NCI-H524 treated with DMSO at 0.1 percent for 48 hours (cell line): ENCODE measurements around the gene MVK.

Experiments used
- DNase-seq: peaks from one replicate; lab custom pipeline; 2025; lab: John Stamatoyannopoulos, UW

Gene MVK

DNA sequence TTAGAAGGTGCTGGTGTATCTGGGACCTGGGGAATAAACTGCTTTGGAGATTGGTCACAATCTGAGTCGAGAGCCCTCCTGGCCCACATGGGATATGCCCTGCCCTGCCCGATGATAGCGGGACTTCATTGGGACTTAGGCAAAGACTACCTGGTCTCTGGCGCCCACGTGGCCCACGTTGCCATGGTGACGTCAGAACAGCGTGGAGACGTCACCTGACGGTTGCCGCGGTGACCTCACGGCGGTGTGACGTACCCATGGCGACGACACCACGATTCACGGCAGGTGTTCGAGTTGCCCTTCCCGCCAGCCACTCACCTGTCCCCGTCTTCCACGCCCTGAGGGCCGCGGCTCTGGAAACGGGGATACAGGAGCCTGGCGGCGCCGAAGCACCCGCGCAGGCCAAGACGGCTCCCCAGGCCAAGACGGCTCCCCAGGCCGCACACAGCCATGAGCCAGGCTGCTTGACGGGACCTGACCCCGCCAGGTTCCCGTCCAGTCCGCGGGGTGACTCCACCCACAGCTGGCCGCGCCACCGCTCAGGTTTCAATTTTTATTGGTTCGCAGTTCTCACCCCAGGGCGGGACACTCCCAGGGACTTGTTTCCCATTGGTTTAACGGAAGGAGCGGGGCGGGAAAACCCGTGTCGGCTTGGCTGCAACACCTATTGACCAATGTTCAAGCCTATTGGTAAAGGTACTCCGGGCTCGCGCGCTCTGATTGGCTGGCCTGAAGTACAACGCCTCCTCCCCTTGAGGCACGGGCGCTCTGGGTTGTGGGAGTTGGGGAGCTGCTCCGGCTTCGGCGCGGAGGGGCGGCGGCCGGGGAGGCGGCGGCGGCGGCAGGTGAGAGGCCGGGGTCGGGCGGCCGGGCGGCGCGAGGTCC, at the start of gene MVK, which contains the start of gene MMAB:
Gene MVK (plus strand): TSS at position 766 of the 885 bp plus-strand sequence. CDS start 1,029 bp downstream, outside the sequence.
Gene MMAB (minus strand): TSS at position 476 of the 885 bp plus-strand sequence. CDS start 24 bp downstream, at position 452.
- peak; percentile 93 for DNase-seq

DNA sequence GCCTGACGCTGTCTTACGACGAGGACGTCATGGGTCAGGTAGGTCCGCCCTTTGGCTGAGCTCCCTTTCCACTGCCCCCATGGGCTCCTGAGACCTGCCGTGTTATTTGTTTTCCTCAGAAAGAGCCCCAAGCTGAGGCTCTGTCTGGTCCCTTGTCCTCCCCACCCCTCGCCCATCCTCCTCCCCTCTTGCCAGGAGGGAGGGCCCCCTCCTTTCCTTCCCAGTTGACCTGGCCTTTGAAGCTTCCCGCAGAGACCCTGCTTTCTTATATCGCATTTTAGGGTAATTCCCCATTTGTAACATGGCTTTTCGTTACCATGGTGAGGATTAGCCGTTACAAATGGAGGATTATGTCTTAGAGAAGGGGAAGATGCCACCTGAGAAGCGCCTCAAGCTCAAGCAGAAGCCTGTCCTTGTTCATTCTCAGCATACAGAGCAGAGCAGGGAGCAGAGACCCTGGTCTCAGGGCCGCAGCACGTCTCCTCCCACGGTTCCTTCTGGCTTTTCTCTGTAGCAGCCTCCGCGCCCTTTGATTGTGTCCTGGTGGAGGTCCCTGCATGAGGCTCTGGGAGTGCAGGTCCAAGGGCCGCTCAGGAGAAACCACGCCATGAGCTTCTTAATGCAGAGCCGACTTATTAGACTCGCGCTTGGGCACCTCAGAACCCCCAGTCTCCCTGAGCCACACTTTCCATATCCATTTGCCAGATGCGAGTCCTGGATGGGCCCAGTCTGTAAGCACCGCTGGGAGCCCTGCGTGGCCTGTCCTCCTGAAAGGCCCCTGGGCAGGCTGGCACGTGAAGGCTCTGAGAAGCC, 48.9 kb upstream of the MVK start:
- no peak for DNase-seq

DNA sequence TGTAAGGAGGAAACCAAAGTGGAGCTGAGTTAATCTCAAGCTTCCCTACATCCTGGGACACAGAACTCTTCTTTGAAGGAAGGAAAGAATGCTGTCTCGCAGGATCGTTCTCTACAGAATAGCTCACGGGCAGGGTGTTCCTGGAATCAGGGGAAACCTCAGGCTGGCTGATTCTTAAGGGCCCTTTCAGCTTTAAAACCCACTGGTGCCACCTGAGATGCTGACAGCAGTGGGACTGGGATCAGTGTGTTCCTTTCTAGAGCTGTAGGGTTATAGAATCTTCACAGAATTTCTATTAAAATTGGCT, 48.4 kb upstream of the MVK start:
- DNase-seq = no peak

DNA sequence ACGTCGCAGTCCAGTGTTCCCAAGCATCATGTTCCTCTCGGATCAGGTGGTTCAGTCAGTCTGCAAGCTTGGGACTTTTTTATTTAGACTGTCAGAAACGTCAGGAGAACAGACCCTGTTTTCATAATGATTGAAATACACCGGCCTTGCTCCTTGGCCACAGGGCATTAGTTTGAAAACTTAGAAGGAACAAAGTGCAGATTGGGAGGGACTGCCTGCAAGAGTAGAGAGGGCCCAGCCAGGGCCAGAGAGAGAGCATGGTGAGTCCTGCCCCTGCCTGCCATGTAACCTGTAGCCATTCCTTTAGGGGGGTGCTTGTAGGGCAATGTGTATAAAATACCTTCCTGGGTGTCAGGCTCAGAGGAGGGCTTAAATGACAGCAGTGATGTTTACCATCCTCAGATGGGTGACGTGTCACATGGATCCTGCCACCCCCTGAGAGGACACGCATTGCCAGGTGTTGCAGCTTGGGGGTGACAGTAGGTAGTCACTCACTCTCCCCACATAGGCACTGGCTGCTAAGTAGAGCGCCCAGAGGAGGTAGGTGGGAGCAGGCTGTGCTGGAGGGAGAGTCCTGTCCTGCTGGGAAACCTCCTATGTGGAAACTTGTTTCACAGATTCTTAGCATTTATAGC, 46.0 kb upstream of the MVK start:
- DNase-seq = no peak

DNA sequence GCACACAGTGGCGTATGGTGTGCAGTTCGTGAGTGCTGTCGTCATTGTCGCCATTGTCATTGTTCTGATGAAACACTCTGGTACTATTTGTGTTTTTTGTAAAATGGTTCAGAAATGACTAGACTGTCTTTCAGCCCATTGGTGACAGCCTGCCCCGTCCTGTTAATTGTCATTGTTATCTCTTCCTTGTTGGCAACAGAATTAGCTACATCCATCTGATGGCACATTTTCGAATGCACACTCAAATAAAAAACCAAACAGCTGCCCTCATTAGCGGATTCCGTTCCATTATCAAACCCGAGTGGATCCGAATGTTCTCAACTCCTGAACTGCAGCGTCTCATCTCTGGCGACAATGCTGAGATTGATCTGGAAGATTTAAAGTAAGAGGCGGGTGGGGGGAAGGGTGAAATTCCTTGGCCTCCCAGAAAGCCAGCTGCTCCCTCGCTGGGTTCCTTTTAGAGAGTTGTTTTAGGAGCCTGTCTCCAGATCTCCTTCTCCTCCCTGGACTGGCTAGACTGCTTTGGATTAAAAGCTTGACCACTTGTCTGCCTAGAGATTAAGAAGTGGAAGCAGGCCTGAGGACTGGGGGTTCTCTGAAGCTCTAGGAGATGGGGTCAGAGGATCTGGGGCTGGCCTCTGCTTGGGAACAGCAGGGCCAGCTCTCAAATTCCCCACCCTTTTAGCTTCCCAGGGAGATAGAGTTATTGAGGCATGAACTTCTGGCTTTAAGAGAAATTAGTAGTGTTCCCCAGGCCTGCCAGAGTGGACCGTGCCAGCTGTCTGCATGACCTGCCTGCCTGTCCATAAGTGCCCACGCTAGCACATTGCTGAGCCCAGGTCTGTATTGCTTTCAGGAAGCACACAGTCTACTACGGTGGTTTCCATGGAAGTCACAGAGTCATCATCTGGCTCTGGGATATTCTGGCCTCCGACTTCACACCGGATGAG, 43.6 kb upstream of the MVK start:
- peak; percentile 68 for DNase-seq

DNA sequence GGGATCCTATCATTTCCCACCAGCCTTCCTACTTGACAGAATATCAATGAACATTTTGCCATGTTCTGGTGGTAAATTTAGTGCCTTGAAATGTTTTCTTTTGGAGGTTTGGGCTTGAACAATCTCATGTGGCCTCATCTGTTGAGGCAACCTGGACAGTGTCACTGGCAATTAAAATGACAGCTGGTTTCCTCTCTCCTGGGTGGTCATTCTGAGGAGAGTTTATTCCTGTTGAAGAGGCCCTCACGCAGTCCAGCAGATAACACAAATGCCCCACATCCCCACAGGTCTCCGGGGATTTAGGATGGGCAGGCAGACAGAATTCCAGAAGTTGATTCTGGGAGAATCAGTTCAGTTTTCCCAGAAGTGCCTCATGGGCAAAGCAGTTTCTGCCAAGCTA, 42.2 kb upstream of the MVK start:
- DNase-seq = no peak

DNA sequence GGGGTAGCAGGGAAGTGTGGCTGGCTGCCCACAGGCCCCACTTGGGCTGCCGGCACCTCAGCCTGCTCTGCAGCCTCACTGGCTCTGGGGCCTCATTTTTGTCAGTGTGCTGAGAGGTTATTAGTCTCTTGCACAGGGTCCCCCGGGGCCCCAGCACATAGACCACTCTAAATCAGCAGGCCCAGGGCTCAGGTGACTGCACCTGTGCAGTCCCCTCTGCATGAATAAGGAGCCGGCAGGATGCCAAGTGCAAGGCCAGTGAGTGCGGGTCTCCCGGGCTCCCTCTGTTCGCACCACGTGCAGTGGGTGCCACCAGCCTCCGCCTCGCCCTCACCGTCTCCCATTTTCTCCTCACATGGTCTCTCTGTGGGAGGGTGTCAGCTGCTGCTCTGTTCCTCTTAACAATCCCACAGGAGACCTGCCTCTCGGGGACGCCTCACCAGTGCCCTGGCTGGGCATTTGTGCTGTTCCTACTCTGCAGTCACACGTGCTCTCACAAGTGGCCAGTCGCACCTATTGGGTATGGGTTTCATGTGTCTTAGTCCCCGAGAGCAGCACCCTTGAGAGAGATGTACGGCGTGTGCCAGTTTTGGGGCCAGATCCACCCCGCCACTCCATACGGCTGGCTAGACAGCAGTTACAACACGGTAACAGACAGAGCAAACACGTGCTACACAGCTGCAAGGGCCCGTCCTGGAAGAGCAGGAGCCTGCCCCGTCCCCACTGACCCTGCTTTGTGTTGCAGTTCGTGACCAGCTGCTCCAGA, 40.7 kb upstream of the MVK start:
- no peak for DNase-seq

DNA sequence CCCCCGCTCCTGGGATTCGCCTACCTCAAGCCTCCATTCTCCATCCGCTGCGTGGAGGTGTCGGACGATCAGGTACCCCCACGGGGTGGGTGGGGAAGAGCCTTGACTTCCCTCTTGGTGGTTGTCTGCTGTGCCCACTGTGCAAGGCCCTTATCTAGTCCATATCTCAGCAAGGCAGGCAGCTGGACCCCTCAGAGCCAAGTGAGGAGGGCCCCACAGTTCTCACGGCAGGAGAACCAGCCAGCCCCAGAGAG, 40.2 kb upstream of the MVK start:
- no peak for DNase-seq

DNA sequence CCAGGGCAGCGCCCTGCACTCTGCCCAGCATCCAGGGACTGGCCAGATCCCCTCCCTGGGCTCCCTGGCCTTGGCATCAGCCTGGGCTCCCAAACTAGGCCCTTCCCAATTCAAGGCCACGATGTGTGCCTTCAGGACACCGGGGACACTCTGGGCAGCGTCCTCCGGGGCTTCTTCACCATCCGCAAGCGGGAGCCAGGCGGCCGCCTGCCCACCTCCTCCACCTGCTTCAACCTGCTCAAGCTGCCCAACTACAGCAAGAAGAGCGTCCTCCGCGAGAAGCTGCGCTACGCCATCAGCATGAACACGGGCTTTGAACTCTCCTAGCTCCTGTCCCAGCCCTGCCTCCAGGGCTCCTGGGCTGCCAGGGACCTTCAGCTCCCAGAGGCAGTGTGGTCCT, 39.1 kb upstream of the MVK start:
- no peak for DNase-seq

DNA sequence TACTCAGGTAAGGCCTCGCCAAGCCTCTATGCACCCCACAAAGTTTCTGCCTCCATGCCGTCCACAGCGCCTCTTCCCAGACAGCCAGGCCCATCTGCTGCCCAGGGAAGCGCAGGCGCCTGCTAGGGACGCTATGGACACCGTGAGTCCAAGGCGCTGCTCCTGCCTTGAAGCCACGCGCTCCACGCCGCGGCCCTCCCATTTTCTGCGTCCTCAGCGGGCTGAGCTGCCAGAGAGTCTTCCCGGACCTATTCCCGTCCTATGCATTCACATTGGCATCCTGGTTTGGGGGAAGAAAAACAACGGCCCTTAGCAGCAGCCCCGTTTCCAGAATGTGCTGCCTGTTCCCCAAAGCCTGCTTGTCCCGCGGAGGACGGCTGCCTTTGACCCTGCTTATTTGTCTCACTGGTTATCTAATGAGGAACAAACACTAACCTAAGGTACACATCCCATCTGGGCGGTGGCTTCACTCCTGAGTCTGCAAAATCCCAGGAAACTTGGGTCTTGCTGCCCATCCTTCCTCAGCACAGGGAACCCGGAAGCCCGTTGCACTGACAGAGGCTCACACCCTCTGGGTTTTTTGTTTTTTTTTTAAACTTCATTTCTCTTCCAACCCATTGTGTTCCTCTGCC, 38.2 kb upstream of the MVK start:
- no peak for DNase-seq

DNA sequence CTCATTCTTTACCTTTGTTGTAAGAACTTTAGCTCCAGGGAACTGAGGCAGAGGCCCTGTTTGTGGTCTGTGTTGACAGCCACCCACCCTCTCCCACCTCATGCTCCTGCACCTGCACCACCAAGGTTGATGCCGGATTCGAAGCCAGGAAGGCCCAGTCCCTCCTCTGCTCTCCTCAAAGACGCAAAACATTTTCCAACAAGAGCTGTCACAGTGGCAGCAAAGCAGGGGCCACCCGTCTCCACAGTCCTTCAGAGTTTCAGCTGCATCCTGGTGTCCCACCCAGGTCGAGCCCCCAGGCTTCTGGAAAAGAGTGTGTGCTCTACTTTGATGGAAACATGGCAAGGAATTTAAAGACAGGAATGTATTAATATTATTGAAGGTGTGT, 37.7 kb upstream of the MVK start:
- DNase-seq = no peak

DNA sequence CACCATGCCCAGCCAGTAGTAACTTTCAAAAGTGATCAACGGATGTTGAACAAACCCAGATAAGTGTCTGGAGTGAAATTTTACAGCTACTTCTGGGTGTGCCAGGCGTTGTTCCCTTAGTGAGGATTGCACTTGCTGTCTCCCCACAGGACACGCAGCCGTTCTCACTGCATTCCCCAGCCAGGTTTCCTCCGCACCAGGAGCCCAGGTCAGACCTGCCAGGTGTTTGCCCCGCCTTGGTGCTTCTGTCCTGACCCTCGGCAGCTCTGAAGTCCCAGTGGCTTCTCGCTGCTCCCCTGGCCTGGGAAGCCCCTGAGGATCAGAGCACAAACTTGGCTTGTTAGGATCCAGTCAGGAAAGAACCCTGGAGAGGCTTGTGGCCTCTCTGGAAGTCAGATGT, 36.5 kb upstream of the MVK start:
- DNase-seq = no peak

DNA sequence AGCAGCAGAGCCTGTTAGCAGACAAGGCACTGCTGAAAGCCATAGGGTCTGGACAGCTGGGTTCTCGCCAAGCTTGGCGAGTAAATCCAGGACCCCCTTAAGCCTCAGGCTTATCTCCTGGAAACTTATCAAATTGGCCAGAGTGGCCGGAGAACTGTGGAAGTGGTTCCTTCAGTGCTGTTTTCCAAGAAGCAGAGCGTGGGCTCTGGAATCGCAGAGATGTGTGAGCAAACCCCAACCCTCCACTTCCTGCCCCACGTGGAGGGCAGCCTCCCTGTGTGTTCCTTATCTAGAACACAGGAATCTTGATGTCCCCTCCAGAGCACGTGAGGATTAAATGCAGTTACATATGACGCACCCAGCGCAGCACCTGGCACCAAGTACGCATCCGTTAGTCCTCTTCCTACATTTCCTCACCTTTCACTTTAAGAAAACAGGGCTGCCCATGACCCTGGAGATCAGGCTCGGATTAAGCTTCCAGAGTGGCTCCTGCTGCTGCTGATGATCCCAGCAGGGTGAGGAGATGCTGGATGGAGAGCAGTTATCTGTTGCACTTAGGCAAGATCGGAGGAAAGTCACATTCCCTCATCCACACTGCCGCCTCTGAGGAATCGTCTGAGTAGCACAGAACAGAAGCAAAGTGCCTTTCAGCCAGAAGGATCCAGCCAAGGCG, 35.3 kb upstream of the MVK start:
- peak; percentile 28 for DNase-seq

DNA sequence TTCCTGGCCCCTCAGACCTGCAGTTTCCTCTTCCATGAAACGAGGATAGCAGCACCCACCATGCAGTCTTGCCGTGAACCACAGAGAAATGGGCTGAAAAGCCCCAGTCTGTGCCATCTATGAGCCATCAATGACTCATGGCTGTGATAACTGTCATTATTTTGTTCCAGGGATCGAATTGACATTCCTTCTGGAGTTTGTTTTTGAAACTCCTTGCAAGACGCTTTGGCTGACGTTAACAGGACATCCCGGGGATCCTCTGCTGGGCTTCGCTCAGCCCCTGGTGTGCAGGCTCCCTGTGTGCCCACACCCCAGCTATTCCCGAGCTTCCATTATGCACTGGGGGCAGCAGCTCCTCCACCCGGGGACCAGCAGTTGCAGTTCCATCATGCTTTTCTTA, 34.1 kb upstream of the MVK start:
- no peak for DNase-seq

DNA sequence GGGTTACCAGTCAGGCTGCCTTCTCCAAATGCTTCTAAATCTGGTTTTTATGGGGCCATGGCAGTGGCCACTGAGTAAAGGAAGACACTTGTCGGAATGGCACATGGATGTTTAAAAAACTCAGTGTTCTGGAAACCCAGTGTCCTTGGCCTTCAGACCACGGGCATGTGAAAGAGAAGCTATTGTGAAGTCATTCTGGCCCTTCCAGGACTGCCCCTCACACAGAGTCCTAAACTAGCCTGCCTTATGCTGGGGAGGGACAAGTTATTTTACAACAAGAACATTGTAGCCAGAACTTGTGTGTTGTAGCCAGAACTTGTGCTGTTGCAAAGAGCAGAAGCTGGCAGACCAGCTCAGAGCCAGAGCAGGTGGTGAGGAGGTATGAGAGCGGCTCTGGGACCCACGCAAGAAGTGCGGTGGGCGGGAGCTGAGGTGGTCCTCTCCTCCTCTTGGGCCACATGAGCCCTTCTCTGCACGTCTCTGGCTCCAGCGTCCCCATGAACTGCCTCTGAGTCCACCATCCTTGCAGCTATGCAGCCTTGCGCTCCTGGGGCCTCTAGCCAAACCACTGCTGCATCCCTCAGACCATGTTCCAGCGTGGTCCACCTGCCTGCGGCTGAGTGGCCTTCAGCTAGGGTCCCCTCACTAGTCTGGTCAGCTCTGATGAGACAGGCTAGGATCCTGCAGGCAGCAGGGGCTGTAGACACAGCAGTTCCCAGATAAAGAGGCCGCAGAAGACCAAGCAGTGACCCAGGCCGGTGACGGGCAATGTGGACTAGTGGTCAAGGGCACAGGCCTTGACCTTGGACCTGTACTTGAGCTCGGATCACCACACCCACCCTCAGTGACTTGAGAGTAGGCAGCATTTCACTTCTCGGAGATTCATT, 32.8 kb upstream of the MVK start:
- DNase-seq = no peak

DNA sequence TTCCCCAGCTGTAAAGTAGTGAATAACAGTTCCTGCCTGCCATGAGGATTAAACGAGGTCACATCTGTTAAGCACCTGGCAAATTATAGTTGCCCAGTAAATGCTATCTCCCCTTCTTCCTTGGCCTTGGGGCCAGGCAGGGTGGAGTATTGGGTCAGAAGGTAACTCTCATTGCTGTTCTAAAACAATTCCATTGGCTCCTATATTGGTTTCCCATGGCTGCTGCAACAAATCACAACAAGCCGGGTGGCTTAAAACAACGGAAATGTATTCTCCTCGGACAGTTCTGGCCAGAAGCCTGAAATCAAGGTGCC, 32.2 kb upstream of the MVK start:
- no peak for DNase-seq

DNA sequence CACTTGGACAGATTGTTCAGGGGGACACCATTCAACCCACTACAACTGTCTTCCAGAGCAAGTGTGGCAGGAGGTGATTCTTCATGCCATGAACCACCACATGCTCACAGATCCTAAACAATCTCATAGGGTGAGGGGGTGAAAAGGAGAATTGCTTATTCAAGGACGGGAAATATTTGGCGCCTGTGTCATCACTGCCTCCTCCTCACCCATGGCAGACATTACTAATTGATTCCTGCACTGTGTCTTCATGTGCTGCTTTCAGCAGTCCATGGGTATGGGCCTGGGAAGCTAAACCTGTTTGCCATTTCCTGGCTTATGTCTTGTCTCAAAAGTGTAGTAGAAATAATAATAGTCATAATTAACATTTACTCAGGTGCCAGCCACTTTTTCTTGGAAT, 31.6 kb upstream of the MVK start:
- DNase-seq = no peak

DNA sequence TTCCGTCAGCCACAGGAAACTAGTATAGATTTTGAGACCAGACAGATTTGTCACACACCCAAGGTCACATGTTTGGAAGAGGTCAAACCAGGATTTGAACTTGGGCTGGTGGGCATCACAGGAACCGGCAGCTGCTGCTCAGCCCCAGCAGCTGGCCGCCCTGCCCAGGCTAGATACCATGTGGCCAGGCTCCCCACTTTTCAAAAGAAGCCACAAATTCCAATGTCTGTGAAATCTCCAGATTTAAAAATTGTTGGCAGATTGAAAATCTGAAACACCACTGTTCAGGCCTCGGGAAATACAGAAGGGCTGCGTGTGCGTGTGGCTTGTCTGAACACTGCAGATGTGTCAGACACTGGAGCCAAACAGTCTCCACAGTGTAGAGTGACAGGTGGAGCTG, 30.7 kb upstream of the MVK start:
- DNase-seq = no peak

DNA sequence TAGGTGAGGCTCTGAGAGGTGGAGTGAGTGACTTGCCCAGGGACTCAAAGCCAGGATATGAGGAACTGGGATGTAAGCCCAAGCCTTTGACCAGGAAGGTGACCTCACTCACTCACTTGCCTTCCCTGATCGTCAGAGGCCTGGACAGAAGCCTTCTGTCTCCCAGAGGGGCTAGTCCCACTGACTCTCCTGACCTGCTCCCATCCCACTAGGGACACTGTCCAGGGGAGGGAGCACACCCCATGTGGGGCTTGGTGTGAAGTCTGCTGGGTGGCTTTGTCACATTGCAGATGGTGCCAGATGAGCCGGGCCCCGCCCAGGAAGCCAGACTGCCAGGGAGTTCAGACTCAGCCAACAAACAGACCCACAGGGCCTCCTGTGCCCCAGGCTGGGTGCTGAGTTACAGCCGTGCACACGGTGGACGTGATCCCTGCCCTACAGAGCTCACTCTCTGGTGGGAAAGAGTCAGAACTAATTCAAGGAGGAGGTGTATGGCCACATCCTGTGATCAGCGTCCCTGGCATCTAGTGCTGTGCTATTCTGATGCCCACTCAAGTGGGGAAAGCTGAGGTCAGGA, 28.6 kb upstream of the MVK start:
- no peak for DNase-seq
